Measurements from ENCODE around the gene PGR.

PGR gene

DNA sequence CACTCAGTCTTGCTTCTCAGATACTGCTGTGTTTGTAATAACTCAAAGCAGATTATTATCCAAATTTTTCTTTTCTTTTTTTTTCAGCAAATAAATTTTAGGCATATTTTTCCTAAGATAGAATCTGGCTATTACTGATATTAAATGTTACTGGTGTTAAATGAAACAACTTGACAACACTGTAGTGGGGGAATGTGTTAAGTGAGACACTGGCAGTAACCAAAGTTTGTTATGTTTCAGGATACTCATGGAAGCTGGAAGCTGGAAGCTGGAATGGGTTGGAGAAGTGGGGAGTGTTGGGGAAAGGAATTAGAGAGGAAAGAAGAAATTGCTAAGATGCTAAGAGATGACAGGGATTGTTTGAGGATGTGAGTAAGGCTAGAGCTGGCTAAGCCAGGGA lies 24.9 kb downstream of the PGR start:
- DNase-seq (ENCODE audit: low read depth) = no peak
- H3K4me3 ChIP-seq (ENCODE audit: low read length) = no peak overlapping the region
- TF ChIP-seq, protein P1, sequence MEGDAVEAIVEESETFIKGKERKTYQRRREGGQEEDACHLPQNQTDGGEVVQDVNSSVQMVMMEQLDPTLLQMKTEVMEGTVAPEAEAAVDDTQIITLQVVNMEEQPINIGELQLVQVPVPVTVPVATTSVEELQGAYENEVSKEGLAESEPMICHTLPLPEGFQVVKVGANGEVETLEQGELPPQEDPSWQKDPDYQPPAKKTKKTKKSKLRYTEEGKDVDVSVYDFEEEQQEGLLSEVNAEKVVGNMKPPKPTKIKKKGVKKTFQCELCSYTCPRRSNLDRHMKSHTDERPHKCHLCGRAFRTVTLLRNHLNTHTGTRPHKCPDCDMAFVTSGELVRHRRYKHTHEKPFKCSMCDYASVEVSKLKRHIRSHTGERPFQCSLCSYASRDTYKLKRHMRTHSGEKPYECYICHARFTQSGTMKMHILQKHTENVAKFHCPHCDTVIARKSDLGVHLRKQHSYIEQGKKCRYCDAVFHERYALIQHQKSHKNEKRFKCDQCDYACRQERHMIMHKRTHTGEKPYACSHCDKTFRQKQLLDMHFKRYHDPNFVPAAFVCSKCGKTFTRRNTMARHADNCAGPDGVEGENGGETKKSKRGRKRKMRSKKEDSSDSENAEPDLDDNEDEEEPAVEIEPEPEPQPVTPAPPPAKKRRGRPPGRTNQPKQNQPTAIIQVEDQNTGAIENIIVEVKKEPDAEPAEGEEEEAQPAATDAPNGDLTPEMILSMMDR (conservative IDR thresholded peaks at IDR 0.05; ENCODE audit: low read length) = no peak

DNA sequence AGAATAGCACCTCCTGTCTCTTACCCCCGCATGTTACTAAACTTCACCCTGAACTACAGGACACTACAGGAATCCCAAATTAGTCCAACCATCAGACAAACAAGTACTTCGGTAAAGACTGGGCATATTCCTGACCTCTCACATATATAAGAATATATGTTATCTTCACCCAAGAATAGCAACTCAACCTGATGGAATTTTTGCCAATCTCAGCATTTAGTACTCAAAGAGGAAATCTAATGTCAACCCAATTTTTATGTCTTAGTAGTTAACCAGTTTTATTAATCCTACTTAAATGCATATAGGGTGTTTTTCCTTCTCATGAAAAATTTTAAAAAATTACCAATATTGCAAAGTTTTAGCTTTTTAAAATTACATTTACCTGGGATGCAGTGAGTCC lies 26.2 kb downstream of the PGR start:
- no peak overlapping the region for H3K4me3 ChIP-seq (ENCODE audit: low read length)
- TF ChIP-seq, protein P1 (conservative IDR thresholded peaks at IDR 0.05; ENCODE audit: low read length) = no peak
- no peak for DNase-seq (ENCODE audit: low read depth)

DNA sequence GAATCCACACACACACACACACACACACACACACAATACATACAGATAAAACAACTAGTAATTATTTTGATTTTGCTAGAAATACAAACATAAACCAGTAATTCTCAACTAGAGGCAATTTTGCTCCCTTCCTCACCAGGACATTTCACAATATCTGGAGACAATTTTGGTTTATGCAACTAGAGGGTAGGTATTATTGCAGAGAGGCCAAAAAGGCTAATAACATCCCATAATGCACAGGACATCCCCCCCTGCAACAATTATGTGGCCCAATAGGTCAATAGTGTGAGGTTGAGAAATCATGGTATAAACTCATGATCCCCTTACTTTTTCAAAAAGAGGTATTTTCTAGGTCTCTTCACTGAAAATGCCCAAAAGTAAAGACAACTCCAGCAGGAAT lies 29.0 kb downstream of the PGR start:
- H3K4me3 ChIP-seq (ENCODE audit: low read length) = no peak overlapping the region
- TF ChIP-seq, protein P1 (conservative IDR thresholded peaks at IDR 0.05; ENCODE audit: low read length) = no peak
- DNase-seq (ENCODE audit: low read depth) = no peak

DNA sequence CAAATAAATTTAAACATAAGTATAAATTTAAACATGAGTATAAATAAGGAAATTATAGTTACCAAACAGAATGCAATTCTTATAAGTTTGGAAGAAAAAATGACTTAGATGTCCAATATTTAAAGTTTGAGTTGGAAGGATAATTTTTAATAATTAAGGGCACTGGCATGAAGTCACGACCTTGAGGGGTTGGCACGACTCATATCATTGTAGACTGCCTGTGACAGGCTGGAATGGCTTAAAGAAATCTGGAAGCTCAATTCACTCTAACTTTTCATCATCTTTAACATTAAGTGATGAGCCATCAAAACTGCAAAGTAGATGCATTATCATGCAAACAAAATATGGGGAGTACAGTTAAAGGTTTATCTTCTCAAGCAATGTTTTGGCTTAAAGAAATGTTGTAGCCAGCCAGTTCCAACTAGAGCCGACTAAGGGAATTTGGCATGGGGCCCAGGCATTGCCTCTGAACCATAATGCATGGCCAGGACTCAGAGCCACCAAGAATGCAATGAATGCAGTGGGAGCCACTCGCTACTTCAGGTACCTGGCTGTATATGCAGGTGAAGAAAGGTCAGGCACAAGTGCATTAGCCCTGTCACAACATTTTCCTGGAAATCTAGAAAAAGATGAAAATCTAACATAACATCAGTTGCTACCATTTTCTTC lies 33.4 kb downstream of the PGR start:
- TF ChIP-seq, protein P1 (conservative IDR thresholded peaks at IDR 0.05; ENCODE audit: low read length) = no peak
- no peak overlapping the region for H3K4me3 ChIP-seq (ENCODE audit: low read length)
- DNase-seq (ENCODE audit: low read depth) = no peak

DNA sequence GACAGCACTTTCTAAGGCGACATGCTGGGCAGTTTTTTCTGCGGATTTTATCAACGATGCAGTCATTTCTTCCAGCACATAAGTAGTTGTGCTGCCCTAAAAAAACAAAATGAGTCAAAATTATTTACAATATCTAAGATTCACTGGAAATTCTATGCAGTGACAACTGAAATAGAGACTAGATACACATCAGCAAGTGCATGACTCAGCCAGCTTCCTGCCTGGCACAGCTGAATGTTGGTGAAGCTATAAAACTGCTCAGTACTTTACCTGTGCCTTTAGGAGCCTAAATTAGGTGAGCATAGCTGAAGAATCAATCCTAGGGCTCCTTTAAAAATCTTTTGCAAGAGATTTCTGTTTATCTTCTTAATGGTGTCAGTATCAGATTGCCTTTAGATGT lies 37.8 kb downstream of the PGR start:
- no peak for DNase-seq (ENCODE audit: low read depth)
- TF ChIP-seq, protein P1 (conservative IDR thresholded peaks at IDR 0.05; ENCODE audit: low read length) = no peak
- H3K4me3 ChIP-seq (ENCODE audit: low read length) = no peak overlapping the region

DNA sequence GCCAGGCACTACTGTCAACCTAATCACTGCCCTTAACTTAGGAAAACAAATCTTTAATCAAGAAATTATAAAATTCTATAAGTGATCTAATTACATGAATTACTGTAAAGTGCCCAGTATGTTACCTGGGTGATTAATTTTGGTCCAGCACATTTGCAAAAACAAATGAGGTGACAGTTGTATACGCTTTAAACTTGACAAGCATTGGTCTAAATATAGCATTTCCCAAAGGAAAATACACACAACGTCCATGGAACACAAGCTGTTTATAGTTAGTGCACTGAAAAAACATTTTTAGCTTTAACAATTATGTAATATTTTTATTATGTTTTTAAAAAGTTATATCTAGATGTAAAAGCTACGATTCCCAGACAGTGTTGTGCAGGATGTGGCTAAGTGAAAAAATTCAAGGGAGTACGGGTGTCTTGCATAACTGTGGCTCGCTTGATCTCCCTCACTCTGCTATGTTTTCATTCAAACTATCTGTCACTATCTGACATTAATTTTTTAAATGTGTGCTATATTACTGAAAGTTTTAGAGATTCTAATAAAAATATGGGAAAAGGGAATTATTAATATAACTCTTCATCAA lies 38.8 kb downstream of the PGR start:
- TF ChIP-seq, protein P1 (conservative IDR thresholded peaks at IDR 0.05; ENCODE audit: low read length) = no peak
- DNase-seq (ENCODE audit: low read depth) = no peak
- H3K4me3 ChIP-seq (ENCODE audit: low read length) = no peak overlapping the region

DNA sequence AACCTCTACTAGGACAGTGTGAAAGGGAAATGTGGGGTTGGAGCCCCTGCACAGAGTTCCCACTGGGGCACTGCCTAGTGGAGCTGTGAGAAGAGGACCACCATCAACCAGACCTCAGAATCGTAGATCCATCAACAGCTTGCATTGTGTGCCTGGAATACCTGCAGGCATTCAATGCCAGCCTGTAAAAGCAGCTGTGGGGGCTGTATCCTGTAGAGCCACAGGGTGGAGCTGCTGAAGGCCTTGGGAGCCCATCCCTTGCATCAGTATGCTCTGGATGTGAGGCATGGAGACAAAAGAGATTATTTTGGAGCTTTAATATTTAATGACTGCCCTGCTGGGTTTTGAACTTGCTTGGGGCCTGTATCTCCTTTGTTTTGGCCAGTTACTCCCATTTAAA lies 46.3 kb downstream of the PGR start:
- TF ChIP-seq, protein P1 (conservative IDR thresholded peaks at IDR 0.05; ENCODE audit: low read length) = no peak
- no peak for DNase-seq (ENCODE audit: low read depth)
- no peak overlapping the region for H3K4me3 ChIP-seq (ENCODE audit: low read length)
